Upper lobe of right lung (tissue), 1 donor: ENCODE data around the gene OLFML2A. TPM values are rescaled to one million over a fixed set of nuclear protein-coding genes. Genes with fewer than 3 reads are reported as not detected.

Experiments used
- ATAC-seq: fragments of 200-7000 bp; cut with Tn5 transposase; one replicate; pipeline ENCODE4 v1.9.1; 2020; ENCODE audit warnings: mild to moderate bottlenecking, moderate library complexity
- DNase-seq: peaks from one replicate; pipeline ENCODE4 v3.0.0-alpha.2; 2020
- H3K27ac ChIP-seq: fragments of 200-600 bp; one replicate; pipeline ENCODE4 v1.8.0; 2022
- H3K27me3 ChIP-seq: fragments of 200-600 bp; one replicate; pipeline ENCODE4 v1.8.0; 2022; ENCODE audit warnings: mild to moderate bottlenecking
- H3K36me3 ChIP-seq: fragments of 200-600 bp; one replicate; pipeline ENCODE4 v1.8.0; 2022
- H3K4me1 ChIP-seq: fragments of 200-600 bp; one replicate; pipeline ENCODE4 v1.8.0; 2022
- H3K4me3 ChIP-seq: fragments of 200-600 bp; one replicate; pipeline ENCODE4 v1.8.0; 2022; ENCODE audit warnings: mild to moderate bottlenecking
- H3K9me3 ChIP-seq: fragments of 200-600 bp; one replicate; pipeline ENCODE4 v1.8.0; 2022
- CTCF ChIP-seq: fragments of 200-600 bp; IDR thresholded peaks from one replicate; pipeline ENCODE4 v1.8.0; 2022; ENCODE audit warnings: antibody characterized with exemption
- intact Hi-C: fragments of 100-400 bp; cut with DNase I; formaldehyde crosslinking; loops from one replicate; pipeline ENCODE4 v1.11.0; 2022
- total RNA-seq: library from RNA; stranded (reverse); fragmentation: NEBNext Ultra II Directional; extraction: Animal tissue kit (Norgen Biotek cat#: 25700); gene quantifications from one replicate; pipeline ENCODE4 v1.2.1, GENCODE V29; 2021
- donor health status: DM: no; HTN: yes; CAD: no; lungs with severe emphysema.

Gene OLFML2A
- total RNA-seq, 1 donor from 2014 or later: 39.5 TPM

GRCh38 chr9:124739360-124739759, 37.6 kb upstream of the OLFML2A start:
- no peak for TF ChIP-seq CTCF
- Histone ChIP-seq H3K4me1 (no peaks in the 10 kb centered on the region), H3K27me3 (no peaks in the 10 kb centered on the region), H3K36me3 (no peaks in the 10 kb centered on the region), H3K27ac (no peak overlapping the region), H3K4me3 (no peak overlapping the region), H3K9me3 (no peaks in the 10 kb centered on the region)
- DNase-seq: no peak
- intact Hi-C loops: no loop called here
- no peak for ATAC-seq

DNA sequence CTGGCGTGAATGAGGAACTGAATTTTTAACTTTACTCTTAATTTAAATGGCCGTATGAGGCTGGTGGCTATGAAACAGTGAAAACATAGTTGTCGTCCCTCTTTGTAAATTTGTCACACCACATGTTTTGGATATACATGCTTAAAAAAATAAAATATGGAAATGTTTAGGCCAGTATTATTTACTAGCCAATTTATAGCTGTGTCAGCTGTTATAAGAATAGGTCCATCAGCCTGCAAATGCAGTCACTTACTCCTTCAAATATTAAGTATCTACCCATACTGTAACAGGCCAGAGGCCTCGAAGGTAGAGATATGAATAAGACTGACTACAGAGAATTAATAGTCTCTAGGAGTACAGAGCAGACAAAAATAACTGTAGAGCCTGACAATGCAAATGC, 35.8 kb upstream of the OLFML2A start:
- H3K36me3 ChIP-seq: no peaks in the 10 kb centered on the region
- H3K4me3 ChIP-seq: no peak overlapping the region
- ATAC-seq: no peak
- no peaks in the 10 kb centered on the region for H3K27me3 ChIP-seq
- TF ChIP-seq CTCF: no peak
- H3K9me3 ChIP-seq: no peaks in the 10 kb centered on the region
- intact Hi-C loops: no loop called here
- H3K27ac ChIP-seq: no peak overlapping the region
- DNase-seq: no peak
- H3K4me1 ChIP-seq: no peaks in the 10 kb centered on the region

DNA sequence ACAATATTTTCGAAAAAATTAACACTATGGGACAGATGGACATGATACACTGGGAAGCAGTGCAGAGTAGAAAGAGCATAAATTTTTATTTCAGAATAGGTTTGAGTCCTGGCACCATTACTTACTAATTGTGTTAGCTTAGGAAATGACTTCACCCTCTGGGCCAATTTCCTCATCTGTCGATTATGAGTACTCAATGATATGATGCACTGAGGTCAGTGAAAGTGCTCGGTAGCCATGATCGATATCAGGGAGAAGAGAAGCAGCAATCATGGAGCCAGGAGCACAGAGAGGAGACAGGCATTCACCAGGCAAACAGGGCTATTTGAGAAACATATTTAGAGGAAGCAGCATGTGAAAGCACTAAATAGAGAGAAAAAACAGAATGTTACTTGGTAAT, 35.3 kb upstream of the OLFML2A start:
- no peak for TF ChIP-seq CTCF
- no peaks in the 10 kb centered on the region for H3K27me3 ChIP-seq
- H3K27ac ChIP-seq: no peak overlapping the region
- DNase-seq (no peak), ATAC-seq (no peak)
- no peaks in the 10 kb centered on the region for H3K9me3 ChIP-seq
- no peak overlapping the region for H3K4me3 ChIP-seq
- no peaks in the 10 kb centered on the region for H3K4me1 ChIP-seq
- no peaks in the 10 kb centered on the region for H3K36me3 ChIP-seq
- intact Hi-C loops: no loop called here

- no peak for ATAC-seq
Measured at GRCh38 chr9:124742940-124743339, 34.0 kb upstream of the OLFML2A start.

DNA sequence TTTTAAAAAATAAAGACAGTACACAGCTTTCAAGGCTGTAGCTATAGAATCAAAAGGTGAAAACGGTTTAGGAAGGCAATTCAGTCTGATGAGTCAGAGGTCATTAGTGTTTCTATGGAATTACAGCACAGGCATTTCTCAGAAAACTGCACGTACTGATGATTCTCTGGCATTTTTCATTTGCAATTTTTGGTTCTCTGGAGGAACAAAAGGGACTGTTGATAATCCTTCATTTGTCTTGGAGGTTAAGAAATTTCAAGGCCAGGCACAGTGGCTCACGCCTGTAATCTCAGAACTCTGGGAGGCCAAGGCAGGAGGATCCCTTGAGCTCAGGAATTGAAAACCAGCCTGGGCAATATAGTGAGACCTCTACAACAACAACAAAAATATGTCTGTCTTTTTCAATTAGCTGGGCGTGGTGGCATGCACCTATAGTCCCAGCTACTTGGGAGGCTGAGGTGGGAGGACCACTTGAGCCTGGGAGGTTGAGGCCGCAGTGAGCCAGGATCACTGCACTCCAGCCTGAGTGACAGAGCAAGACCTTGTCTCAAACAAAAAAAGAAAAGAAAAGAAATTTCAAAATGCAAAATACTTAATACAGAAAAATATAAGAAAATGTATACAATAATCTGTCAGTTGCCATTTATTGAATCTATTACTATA, 33.1 kb upstream of the OLFML2A start:
- no peak for TF ChIP-seq CTCF
- no peaks in the 10 kb centered on the region for H3K4me1 ChIP-seq
- no peaks in the 10 kb centered on the region for H3K36me3 ChIP-seq
- H3K4me3 ChIP-seq: no peak overlapping the region
- ATAC-seq (no peak), DNase-seq (no peak)
- H3K27me3 ChIP-seq: no peaks in the 10 kb centered on the region
- H3K9me3 ChIP-seq: no peaks in the 10 kb centered on the region
- no peak overlapping the region for H3K27ac ChIP-seq
- intact Hi-C loops: no loop called here

More at GRCh38 chr9:124742940-124743339, 34.0 kb upstream of the OLFML2A start:
- DNase-seq: no peak
- Histone ChIP-seq H3K27ac (no peak overlapping the region), H3K4me3 (no peak overlapping the region), H3K36me3 (no peaks in the 10 kb centered on the region), H3K27me3 (no peaks in the 10 kb centered on the region), H3K4me1 (no peaks in the 10 kb centered on the region), H3K9me3 (no peaks in the 10 kb centered on the region)
- no peak for TF ChIP-seq CTCF
- intact Hi-C loops: no loop called here

DNA sequence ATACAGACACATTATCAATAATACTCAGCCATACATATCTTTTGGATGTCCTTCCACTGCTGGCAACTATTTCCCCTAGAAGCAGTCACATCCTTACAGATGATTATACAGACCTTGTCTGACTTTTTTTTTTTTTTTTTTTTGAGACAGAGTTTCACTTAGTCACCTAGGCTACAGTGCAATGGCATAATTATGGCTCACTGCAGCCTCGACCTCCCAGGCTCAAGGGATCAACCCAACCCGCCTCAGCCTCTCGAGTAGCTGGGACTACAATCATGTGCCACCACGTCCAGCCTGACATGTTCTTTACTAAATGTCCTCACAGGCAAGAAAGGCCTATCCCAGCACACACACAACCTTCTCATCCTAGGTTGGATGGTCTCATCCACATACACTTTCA, 29.9 kb upstream of the OLFML2A start:
- Histone ChIP-seq H3K9me3 (no peaks in the 10 kb centered on the region), H3K27me3 (no peaks in the 10 kb centered on the region), H3K27ac (no peak overlapping the region), H3K4me3 (no peak overlapping the region), H3K36me3 (no peaks in the 10 kb centered on the region), H3K4me1 (no peaks in the 10 kb centered on the region)
- ATAC-seq: no peak
- no peak for TF ChIP-seq CTCF
- no peak for DNase-seq
- intact Hi-C loops: no loop called here
